GM18511 (cell line): Measurements from ENCODE around the gene HS1BP3.

Experiments used
- ATAC-seq: cut with Tn5 transposase; IDR thresholded peaks from one replicate; pipeline ENCODE4 v1.9.1; 2021; ENCODE audit warnings: mild to moderate bottlenecking, moderate library complexity; ENCODE audit not compliant: unreplicated experiment

The HS1BP3 gene

GRCh38 chr2:20604951-20605381, 45.9 kb downstream of the HS1BP3 start:
- no peak for ATAC-seq

DNA sequence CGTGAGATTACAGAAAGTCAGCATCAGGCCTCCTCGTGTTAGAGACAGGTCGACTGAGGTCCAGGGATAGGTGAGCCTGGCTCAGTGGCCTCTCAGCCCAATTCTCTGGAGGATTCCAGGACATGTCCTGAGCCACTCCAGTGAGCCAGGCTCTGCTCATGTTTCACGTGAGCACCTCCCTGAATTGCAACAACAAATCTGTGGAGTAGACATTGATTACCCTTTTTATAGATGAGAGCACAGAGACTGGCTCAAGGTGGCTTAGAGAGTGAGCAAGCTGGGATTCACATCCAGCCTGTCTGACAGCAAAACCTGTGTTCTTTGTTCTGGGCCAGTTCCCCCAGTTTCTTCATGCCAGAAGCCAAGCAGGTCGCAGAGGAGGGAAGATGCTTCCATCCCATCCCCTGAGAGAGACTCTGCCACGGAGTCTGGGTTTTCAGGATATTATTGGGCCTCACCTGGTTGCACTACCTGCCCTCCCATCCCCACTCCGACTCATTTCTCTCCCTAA, 46.4 kb downstream of the HS1BP3 start:
- no peak for ATAC-seq

DNA sequence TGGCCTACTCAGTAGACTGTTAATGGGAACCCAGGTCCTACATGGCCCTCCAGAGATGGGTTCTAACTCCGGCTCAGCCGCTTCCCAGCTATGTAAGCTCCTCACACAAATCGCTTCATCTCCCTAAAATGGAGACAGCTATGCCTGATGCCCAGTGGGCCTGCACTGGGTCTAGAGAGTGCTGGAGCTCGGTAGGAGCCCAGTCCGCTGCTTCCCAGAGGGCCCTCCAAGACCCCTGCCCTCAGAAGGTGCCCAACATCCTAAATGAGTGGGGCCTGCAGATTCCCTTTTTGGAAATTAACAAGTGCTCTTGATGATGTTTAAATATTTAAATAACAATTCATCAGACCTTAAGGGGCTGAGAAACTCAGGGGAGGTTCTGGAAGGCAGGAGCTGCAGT, 47.1 kb downstream of the HS1BP3 start:
- ATAC-seq = no peak

GRCh38 chr2:20602803-20603202, 48.1 kb downstream of the HS1BP3 start:
- no peak for ATAC-seq

DNA sequence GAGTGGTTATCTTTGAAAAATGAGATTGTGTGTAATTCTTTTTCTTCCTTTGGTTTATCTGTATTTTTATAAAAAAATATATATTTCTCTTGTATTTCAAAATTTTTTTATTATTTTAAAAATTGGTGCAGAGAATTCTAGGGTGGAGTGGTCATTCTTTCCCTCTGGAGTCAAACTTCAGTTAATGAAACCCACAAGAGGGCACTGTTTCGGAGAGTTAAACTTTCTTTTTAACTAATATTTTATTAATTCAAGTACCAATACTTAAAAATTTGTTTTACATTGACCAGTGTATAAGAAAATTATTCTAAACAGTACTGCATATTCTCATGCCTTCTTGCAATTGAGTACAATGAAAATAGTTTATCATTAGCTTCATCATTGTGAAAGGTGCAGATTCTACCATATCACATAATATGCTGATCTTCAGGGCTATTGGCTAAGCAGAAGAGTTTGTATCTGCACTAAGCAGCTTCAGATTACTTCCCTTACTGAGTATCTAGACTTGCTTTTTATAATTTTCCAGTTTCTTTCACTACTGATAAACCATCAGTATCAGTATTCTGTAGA, 50.1 kb downstream of the HS1BP3 start:
- no peak for ATAC-seq

GRCh38 chr2:20599861-20600461, 50.9 kb downstream of the HS1BP3 start:
- ATAC-seq = no peak

DNA sequence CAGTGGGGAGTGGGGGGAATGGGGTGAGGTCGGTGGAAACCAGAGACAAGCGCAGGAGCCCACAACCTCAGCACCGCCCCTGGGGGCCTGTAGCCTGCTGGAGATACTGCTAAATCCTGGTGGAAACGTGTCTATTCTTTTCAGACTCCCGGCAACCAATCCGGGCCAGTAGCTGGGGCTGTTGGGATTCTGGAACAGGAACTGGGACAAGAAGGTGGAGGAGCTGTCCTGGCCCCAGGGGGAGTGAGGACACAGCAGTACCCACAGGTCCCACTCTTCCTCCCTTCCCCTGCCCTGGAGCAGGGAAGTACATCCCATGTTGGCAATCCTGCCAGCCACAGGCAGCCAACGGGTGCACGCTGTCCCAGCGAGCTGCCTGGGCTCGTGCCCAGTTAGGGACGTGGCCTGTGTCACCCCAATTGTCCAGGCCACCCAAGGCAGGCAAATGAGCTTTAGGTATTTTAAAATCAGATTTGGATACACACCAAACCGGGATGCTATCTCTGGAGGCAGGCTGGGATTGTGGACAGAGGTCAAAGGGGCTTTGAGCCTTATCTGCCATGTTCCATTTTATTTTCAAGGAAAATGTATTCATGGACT, 51.8 kb downstream of the HS1BP3 start:
- no peak for ATAC-seq

DNA sequence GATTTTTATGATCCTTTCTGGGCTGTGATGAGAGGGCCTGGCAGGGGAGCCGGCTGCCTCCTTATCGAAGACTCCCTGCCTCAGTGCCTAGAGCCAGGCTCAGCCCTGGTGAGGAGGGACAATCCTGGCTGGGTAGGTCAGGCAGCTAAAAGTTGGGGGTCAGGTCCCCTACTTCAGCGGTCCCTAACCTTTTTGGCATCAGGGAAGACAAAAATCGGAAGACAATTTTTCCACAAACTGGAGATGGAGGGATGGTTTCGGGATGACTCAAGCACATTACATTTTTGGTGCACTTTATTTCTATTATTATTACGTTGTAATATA, 53.1 kb downstream of the HS1BP3 start:
- ATAC-seq = no peak

DNA sequence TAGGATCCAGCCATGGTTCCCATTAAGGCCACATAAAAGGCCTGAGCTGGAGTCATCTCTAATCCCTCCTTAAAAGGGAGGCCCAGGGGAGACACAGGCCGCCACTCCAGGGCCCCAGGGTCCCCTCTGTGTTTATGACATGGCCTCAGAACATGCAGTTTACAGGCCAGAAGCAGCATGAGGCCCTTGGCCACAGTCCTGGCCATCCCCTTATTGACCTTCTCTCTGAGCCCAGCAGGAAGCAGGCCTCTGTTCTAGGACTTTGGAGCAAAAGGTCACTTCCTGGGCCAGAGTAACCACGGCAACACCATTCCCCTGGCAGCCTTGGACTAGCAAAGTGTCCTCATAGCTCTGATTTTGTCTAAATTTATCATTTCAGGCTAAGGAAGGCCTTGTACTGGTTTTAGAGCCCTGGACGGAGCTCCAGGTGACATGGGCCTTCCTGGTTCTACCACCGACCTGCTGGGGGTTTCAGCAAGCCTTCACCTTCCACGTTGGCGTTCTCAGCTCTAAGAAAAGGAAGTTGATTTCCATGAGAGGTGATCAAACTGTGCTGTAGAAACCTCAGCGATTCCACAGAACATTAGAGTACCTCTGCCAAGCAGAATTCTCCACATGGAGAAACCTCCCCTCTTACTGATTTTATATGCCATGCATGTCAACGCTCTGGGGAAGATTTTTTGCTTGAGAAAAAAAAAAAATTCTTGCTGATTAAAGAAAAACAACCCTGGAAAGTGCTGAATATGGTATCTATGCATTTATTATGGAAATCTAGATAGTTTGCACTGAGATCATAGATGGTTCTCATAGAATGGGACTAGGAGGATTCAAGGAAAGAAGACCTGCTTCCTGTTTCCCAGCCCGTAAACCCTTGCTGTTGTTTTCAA, 53.7 kb downstream of the HS1BP3 start:
- ATAC-seq = no peak

- peak; percentile 10 for ATAC-seq
Observed at GRCh38 chr2:20596193-20596972, 54.5 kb downstream of the HS1BP3 start.

- peak; percentile 91 for ATAC-seq
Observed at GRCh38 chr2:20595439-20596192, 55.3 kb downstream of the HS1BP3 start.

GRCh38 chr2:20594957-20595356, 55.9 kb downstream of the HS1BP3 start:
- peak; percentile 0 for ATAC-seq

- no peak for ATAC-seq
Observed at GRCh38 chr2:20594048-20594750, 56.7 kb downstream of the HS1BP3 start.

DNA sequence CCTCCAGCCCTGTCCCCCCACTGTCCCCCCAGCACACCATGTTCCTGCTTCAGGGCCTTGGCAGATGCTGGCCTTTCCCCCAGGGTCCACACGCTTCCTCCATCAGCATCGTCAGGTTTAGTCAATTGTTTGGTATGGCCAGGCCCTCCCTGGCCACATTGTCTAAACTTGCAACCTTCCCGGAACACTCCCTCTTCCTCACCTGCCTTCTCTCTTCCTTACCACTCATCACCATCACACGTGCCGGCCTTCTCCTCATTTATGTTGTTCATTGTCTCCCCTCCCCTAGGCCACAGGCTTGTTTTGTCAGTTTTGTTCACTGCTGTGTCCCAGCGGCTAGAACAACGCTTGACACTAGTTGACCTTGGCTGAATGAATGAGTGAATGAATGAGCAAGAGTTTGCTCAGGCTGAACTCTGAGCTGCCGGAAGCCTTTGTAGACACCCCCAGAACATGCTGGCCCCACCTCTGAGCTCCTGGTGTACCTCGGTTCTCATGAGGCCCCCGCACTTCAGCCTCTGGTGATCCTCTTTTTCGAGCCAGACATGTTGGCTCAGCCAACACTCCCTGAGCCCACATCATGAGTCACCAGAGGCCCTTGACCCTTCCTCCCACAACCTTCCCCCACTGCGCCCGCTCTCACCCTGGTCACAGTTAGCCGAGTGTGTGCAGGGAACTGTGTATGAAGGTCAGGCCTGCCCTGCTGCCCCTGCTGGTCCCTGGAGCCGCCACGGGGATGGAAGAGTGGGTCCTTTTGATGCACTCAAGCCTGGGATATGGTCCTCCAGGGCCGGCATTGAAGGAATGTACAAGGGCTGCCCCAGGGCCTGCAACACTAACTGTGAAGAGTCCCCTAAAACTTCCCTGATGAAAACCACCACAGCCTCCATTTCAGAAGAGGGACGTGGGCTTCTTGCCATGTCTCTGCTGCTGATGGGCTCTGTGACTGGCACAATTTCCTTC, 57.5 kb downstream of the HS1BP3 start:
- no peak for ATAC-seq

DNA sequence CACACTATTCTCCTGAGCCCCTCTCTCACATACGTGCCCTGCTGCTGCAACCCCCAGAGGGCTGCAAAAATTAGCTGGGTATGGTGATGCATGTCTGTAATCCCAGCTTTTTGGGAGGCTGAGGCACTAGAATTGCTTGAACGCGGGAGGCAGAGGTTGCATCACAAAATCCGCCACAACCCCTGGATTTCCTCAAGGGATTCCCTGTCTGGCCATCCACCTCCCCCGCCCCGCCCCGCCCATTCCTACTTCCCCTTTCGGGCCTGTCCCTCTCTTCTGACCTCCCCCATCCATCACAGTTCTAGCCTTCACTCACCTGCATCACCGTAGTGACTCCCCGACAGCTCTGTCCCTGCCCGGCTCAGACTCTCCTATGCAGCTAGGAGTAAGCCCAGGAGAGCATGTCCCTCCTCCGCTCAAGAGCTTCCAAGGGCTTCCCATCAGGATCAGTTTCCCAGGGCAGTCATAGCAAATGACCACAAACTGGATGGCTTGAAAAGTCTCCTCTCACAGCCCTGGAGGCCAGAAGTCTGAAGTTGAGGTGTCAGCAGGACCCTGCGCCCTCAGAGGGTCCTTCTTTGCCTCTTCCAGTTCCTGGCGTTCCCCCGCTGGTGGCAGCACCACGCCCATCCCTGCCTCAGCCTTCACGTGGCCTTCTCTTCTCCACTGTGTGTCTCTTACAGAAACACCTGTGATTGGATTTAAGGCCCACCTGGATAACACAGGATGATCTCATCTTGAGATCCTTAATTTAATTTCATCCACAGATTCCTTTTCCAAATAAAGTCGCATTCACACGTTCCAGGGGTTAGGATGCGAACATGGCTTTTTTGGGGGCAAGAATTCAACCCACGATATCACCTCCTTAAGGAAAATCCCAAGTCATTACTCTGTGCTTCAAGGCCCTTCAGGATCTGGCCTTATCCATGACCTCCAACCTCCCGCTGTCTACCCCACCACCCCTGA, 58.5 kb downstream of the HS1BP3 start:
- no peak for ATAC-seq

GRCh38 chr2:20590704-20591515, 60.0 kb downstream of the HS1BP3 start:
- no peak for ATAC-seq
